Vagina (tissue), 2 donors: ENCODE results near the gene DOK3. TPM values are rescaled to one million over a fixed set of nuclear protein-coding genes. Genes with fewer than 3 reads are reported as not detected.

Experiments
- DNase-seq, 2 donors: peaks; one replicate each; pipeline ENCODE4 v3.0.0-alpha.2; 2017; ENCODE audit errors: extremely low spot score in 2 of 2
- H3K27ac ChIP-seq: fragments of 200-600 bp; sonication (generic); one replicate; pipeline ENCODE4 v1.5.1; 2019
- H3K27me3 ChIP-seq: fragments of 200-600 bp; sonication (generic); one replicate; pipeline ENCODE4 v1.5.1; 2019
- H3K36me3 ChIP-seq, 2 donors: fragments of 200-600 bp; sonication (generic); one replicate each; pipeline ENCODE4 v1.5.1; 2017 to 2019
- H3K4me1 ChIP-seq: fragments of 200-600 bp; sonication (generic); one replicate; pipeline ENCODE4 v1.5.1; 2019
- H3K4me3 ChIP-seq, 2 donors: fragments of 200-600 bp; sonication (generic); 1 replicate in 1 of 2; 2 replicates in 1 of 2; pipeline ENCODE4 v1.5.1; 2016 to 2019
- H3K9me3 ChIP-seq: fragments of 200-600 bp; sonication (generic); one replicate; pipeline ENCODE4 v1.5.1; 2019
- POLR2A ChIP-seq, 2 donors: fragments of 450-650 bp; IDR thresholded peaks; one replicate each; pipeline ENCODE4 v1.6.1; 2017; ENCODE audit warnings: antibody characterized with exemption in 2 of 2, mild to moderate bottlenecking in 2 of 2, moderate library complexity in 2 of 2
- POLR2AphosphoS5 ChIP-seq, 2 donors: sonication (generic); formaldehyde crosslinking; IDR thresholded peaks; one replicate each; pipeline ENCODE4 v1.9.0; 2017; ENCODE audit warnings: antibody characterized with exemption in 2 of 2, mild to moderate bottlenecking in 2 of 2, low read depth in 1 of 2; ENCODE audit not compliant: insufficient read depth in 1 of 2
- intact Hi-C: fragments of 100-400 bp; cut with DNase I; formaldehyde crosslinking; loops from one replicate; pipeline ENCODE4 v1.15.1; 2023
- total RNA-seq: library from RNA; depleted of rRNA; stranded (reverse); fragments of >200 nt; gene quantifications from one replicate; pipeline ENCODE4 v1.2.3, GENCODE V29; 2016
- TF ChIP-seq, protein P1 (sequence below), 3 experiments: fragments of 450-650 bp in 2 of 3; fragments of 200-600 bp in 1 of 3; sonication (generic) in 1 of 3; IDR thresholded peaks; one replicate each; pipeline ENCODE4 v1.5.1; 2017 to 2019; ENCODE audit warnings: antibody characterized with exemption in 3 of 3, mild to moderate bottlenecking in 2 of 3, moderate library complexity in 2 of 3

DOK3 gene
- total RNA-seq, 1 donor from 2014 or later: 12.0 TPM

DNA sequence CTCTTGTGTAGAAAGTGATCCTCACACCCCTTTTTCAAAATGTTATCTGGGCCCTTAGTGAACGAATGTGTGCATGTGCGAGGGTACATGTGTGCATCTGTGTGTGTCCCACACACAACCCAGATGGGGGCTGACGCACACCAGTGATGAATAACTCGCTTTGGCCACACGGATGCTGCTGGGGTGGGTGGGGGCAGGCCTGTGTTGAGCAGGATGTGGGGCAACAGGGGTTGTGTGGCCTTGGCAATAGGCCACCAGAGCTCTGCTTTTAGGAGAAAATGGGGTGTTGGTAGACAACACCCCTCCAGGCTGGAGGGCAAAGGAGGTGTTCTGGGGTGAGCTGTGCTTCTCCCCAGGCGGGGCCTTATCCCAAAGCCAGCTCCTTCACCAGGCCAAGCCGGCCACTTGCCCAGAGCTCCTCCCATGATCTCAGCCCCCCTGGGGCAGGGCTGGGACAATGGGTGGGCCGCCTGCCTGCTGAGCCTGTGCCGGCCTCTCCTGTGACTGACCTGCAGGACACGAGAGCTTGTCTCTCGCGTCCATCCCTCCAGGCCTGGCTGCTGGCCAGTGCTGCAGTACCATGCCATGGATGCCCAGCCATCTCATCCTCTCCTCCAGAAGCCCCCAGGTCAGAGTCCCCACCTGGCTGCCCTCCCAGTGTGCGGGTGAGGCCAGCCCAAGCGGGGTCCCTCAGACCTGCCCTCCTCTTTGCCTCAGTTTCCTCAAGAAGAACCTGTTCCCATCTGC lies 37.8 kb downstream of the DOK3 start:
- no peak for DNase-seq
- peaks cover 0 to 5% of the 10 kb centered on the region in 2 donors for H3K36me3 ChIP-seq
- intact Hi-C loops: no loop called here

DNA sequence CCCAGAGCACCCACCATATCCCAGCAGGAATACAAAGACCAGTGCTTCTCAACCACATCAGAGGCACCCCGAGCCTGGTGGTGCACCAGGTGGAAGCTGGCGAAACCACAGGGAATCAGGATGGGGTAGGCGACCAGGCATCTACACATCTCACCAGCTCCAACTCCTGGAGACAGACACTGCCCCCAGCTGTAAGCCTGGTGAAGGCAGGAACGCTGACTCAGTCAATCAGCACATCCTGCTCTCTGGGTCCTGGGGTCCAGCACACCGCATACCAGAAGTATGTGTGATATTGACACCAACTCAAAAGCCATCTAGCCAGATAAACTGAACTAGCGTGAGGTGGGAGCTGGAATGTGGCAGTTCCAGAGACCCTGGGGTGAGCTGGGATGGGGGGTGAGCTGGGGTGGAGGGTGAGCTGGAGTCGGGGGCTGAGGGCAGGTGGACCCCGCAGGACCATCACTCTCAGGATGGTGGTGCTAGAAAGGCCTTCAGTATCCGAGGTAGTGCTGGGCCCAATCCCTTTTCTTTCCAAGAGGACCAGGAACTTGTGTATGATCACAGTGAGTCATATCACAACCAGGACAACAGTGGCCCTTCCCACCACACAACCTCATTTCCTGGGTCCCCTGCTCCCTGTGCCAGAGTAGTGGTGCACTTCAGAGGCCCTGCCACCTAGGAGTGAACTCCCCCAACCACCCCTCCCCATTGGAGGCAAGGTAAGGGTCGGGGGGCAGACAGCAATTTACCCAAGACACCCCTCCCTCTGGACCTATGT lies 38.7 kb downstream of the DOK3 start:
- peaks cover 0 to 12% of the 10 kb centered on the region in 2 donors for H3K36me3 ChIP-seq
- no peaks in the 10 kb centered on the region for H3K9me3 ChIP-seq
- TF ChIP-seq POLR2AphosphoS5 (IDR thresholded peaks at IDR 0.05; ENCODE audit: insufficient read depth in 1 of 2, low read depth in 1 of 2): no peak
- no peak for TF ChIP-seq POLR2A (IDR thresholded peaks at IDR 0.05)
- TF ChIP-seq, protein P1, sequence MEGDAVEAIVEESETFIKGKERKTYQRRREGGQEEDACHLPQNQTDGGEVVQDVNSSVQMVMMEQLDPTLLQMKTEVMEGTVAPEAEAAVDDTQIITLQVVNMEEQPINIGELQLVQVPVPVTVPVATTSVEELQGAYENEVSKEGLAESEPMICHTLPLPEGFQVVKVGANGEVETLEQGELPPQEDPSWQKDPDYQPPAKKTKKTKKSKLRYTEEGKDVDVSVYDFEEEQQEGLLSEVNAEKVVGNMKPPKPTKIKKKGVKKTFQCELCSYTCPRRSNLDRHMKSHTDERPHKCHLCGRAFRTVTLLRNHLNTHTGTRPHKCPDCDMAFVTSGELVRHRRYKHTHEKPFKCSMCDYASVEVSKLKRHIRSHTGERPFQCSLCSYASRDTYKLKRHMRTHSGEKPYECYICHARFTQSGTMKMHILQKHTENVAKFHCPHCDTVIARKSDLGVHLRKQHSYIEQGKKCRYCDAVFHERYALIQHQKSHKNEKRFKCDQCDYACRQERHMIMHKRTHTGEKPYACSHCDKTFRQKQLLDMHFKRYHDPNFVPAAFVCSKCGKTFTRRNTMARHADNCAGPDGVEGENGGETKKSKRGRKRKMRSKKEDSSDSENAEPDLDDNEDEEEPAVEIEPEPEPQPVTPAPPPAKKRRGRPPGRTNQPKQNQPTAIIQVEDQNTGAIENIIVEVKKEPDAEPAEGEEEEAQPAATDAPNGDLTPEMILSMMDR (IDR thresholded peaks at IDR 0.05): no peak
- peak overlapping the region; percentile 83 for H3K27ac ChIP-seq
- intact Hi-C loops: no loop called here
- peak overlapping the region in 1 of 2 donors; percentile 67 for H3K4me3 ChIP-seq
- no peaks in the 10 kb centered on the region for H3K27me3 ChIP-seq
- H3K4me1 ChIP-seq: peaks cover 57% of the 10 kb centered on the region
- no peak for DNase-seq

More for the DNA sequence above, 37.8 kb downstream of the DOK3 start:
- Histone ChIP-seq H3K27me3 (no peaks in the 10 kb centered on the region), H3K4me3 (peak overlapping the region; percentile 67 to 74), H3K27ac (peak overlapping the region; percentile 83), H3K4me1 (peaks cover 59% of the 10 kb centered on the region), H3K9me3 (no peaks in the 10 kb centered on the region)
- TF ChIP-seq POLR2AphosphoS5 (IDR thresholded peaks at IDR 0.05; ENCODE audit: insufficient read depth in 1 of 2, low read depth in 1 of 2) (no peak), POLR2A (IDR thresholded peaks at IDR 0.05) (no peak)
- TF ChIP-seq, protein P1 (IDR thresholded peaks at IDR 0.05): no peak

DNA sequence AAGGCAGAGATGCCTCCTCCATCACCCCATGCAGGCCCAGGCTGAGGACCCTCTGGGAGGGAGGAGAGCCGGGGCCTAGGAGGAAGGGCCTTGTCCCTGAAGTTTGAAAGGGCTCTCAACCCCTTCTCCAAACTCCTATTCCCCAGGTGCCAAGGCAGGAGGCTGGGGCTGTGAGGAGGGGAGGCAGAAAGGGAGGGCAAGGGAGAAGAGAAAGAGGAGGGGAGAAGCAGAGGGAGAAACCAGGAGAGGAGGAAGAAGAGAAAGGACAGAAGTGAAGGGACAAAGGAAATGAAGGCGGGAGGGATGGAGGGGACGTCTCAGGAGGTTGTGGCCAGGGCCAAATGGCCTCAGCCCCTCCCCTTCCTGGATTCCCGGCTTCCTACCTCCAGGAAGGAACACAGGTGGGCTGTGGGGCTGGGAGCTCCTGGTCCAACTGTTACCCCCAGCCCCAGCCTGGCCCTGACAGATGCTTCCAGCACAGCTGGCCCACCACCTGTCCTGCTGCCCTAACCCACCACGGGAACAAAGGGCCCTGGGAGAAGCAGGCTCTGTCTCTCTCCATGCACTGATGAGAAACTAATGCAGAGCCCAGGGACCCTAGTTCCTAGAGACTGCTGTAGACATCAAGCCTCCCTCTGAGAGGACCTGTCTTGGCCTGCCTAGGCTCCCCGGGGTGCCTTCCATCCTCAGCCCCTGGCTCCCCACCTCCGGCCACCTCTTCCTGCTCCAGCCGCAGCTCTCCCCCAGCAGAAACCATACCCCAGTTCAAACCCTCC lies 39.7 kb downstream of the DOK3 start:
- DNase-seq: no peak
- H3K4me1 ChIP-seq: peaks cover 49% of the 10 kb centered on the region
- H3K27me3 ChIP-seq: no peaks in the 10 kb centered on the region

DNA sequence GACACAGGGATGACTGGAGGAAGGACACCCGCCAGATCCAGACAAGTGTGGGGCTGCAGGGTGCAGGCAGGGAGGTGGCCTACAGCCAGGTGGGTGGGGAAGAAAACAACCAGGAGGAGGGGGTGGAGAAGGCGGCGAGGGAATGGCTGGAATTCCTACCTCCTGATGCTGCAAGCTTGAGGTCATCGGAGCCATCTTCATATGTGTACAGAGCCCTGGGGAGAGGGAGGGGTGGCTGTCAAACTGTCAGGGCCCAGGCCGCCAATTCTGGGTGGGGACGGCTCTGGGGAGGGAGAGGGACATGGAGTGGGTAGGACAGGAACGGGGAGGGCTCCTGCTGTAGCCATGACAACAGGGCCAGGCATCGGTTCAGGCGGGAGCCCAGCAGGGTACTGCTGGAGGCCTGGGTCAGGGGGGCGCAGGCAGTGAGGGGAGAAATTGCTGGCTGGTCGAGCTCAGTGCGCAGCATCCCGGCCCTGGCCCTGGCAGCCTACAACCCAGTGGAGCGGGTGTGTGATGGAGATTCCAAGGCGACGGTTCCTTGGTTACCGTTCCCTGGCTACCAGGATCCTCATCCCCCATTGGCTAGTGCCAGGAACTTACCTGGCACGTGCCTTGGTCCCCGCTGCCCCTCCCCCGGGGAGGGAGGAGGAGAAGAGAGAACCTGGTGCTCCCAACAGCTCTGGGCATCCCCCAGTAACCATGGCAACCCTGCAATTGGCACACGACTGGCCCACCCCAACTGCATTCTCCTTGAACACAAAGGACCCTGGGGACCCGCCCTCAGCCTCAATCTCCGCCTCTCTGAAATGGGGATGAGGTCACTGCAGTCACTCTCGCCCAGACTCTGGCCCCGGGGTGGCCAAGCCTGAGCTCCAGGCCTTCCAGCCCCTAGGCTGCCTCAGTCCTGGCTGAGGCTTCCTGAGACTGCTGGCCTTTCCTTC lies 40.7 kb downstream of the DOK3 start:
- Histone ChIP-seq H3K27me3 (no peaks in the 10 kb centered on the region), H3K36me3 (peaks cover 0 to 24% of the 10 kb centered on the region in 2 donors), H3K4me3 (no peak overlapping the region), H3K27ac (peak overlapping the region; percentile 66), H3K9me3 (no peaks in the 10 kb centered on the region), H3K4me1 (peaks cover 44% of the 10 kb centered on the region)
- intact Hi-C loops: no loop called here
- no peak for DNase-seq
- TF ChIP-seq, protein P1 (IDR thresholded peaks at IDR 0.05): no peak
- TF ChIP-seq POLR2A (IDR thresholded peaks at IDR 0.05) (no peak), POLR2AphosphoS5 (IDR thresholded peaks at IDR 0.05; ENCODE audit: insufficient read depth in 1 of 2, low read depth in 1 of 2) (no peak)

More for the DNA sequence above, 39.7 kb downstream of the DOK3 start:
- no peak overlapping the region for H3K4me3 ChIP-seq
- TF ChIP-seq POLR2AphosphoS5 (IDR thresholded peaks at IDR 0.05; ENCODE audit: insufficient read depth in 1 of 2, low read depth in 1 of 2) (no peak), POLR2A (IDR thresholded peaks at IDR 0.05) (no peak)
- TF ChIP-seq, protein P1 (IDR thresholded peaks at IDR 0.05): no peak
- H3K9me3 ChIP-seq: no peaks in the 10 kb centered on the region
- H3K27ac ChIP-seq: peak overlapping the region; percentile 66
- H3K36me3 ChIP-seq: peaks cover 0 to 21% of the 10 kb centered on the region in 2 donors
- intact Hi-C loops: no loop called here
